ENCODE measurements around the gene TTC38.
A peak's percentile ranks its signal among the peaks of the same experiment; 100 is the strongest.
"Not testable (repeated sequence)": the region's sequence is repeated elsewhere in the genome, so short reads cannot be mapped to it uniquely, and the experiment has no call there.

TTC38 gene

DNA sequence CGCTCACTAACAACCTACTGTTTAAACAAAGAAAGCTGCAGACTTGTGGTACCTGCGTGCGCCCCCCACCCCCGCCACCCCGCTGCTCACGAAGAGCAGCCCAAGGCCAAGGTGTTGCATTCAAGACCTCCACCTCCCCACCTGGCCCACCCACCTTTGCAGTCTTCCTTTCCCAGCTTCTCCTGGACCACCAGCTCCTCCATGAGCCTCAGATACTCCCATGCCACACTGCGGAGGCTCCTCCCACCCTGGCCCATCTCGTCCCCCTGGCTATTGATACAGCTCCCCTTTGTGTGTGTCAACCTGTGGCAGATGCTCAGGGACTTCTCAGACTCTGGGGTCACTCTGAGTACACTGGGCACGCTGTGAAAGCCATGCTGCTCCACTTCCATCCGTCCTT is 21.6 kb upstream of the TTC38 start:
- no peak for DNase-seq (ENCODE audit: low read depth)

DNA sequence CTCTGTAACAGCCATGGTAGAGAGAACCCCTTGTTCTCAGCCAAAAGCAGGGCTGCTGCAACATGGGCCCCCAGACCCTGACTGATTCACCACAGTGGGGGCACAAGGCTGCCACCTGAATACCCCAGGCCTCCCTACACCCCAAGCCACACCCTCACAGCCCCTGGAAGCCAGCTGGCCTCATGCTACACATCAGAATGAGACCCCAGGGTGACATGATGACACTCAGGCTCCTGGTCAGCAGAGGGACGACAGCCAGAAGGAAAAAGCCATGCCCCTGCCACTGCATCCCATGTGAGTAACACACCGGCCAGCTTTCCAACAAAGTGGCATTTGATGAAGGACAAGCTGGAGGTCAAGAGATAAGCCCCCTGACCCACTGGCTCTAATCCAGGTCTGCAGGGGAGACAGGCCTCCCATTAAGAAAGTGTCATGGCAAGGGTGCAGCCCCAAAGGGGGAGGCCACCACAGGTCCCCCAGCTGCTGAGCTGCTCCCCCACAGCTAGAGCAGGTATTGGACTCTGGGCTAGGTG is 20.3 kb upstream of the TTC38 start:
- no peak for DNase-seq (ENCODE audit: low read depth)

DNA sequence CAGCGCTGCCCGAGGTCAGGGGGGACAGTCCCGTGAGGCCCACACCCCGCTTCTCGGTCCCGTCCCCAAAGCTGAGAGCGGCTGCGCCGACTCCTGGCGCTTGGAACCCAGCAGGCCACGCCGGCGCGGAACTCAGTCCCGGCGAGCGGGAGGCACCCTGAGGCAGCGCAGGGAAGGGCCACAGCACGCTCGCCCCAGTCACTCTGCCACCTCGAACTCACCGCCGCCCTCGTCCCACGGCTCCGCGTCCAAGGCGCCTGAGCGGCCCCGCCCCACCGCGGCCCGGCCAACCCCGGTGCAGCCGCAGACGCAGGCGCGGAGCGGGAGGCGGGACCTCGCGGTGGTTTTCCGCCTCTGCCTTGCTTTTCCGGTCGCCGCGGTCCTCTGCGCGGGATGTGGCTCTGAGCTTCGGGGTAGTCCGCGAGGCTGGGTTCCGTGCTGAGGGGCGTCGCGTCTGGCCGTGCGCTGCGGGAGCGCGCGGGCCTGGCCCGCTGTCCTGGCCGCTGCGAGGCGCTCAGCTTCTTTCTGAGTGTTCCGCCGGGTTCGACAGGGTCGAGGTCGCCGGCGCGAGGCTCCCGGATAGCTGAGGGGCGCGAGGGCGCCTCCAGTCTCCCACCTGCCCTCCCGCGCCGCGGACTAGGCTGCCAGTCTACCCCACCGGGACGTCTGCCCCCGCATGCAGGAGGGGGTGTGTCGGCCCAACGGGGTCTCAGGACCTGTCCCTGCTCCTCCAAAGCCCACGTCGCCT is 17.6 kb upstream of the TTC38 start, which contains the start of gene CDPF1:
Gene CDPF1 (minus strand): TSS at position 259 of the 748 bp plus-strand sequence. CDS start 2,009 bp downstream, outside the sequence.
- DNase-seq (ENCODE audit: low read depth) = peak; percentile 85

DNA sequence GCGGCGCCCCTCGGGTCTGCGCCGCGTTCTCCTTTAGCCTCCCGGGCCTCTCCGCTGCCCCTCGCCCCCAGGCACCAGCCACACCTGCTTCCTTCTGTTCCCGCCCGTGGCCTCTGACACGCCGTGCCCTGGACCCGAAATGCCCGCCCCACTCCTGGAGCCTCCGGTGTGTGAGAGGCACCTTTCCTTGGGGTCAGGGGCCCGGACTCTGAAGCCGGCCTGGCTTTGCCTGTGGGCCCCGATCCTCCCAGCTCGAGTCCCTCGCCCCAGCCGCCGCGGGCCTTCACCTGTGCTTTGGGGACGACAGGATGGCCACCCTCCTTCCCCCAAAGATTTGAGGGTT is 17.1 kb upstream of the TTC38 start:
- DNase-seq (ENCODE audit: low read depth) = no peak

DNA sequence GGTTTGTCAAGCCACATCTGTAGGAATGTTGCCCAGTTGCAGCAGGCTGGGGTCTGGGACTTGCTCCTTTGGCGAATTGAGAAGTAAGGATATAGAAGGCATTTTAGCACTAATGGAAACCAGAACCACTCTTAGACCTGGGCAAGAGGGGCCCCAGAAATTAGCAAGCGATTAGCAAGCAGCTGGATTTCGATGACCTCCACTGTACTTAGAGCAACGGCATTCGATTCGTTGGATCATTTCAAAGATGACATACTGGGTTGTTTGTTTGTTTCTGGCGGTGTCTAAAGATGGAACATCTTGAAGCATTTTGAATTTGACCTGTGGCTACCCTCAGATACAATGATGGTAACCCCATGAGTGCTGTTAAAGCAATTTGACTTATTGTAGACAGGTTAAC is 16.5 kb upstream of the TTC38 start:
- no peak for DNase-seq (ENCODE audit: low read depth)

DNA sequence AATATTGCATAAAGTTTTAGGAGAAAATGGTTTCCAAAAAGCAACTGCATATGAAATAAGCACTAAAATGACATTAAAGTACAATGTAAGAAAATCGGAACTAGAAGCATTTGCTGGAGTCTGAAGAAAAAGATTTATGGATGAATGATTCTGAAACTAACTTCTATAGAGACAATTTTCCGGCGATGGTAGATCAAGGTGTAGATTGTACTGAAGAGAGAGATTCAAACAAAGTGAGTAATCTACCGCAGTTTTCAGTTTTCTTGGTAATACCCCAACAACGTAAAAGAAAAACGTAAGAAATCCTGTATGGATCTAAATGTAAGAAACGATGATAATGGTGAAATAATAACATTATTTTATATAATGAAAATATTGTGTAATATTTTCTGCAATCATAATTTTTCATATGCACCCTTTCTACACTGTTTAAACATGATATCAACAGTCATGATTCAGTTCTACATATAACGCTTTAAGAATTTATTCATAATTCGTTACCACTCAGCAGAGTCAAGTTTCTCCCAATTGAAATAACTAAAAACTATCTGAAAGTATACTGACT is 15.9 kb upstream of the TTC38 start:
- DNase-seq (ENCODE audit: low read depth) = no peak

DNA sequence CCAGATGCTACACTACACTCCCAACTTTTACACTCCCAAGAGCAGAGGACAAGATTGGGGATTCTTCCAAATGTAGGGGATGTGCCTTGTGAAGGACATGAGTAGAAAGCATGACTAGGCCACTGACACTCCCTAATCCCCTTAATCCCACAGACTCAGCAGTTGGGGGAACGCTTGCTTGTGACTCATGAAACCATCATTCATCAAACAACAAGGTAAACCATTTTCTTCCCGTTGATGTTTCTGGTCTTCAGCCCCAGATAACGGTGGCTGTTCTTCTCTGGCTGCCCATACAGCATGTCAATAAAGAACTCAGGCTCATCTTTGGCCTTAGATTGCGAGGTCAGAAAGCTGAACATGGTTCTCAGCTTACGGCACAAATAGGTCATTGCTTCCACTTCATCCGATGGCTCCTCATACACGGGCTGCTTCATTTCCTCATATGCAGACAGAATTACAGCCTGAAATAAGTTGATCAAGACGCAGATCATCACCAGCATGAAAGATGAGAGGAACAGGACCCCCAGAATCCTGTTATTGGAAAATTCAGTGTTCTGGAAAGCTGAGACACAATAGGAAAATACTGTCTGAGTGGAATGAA is 11.3 kb upstream of the TTC38 start:
- no peak for DNase-seq (ENCODE audit: low read depth)

DNA sequence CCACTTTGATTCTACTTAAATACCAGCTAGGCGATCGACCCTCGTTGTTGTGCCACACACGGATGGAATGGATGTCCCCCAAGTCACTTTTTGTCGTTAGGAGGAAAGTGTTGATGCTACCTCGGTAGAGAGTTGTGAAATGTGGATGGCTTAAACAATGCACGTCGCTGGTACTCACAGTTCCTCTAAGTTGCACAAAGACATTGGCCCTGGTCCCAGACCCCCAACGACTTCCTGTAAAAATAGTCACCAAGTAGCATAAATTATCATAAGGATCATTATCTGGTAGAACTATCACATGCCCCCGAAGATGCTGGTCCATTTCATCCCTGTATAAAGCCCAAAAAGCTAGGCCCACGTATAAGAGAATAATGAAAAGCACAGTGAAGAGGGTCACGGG is 8.4 kb upstream of the TTC38 start:
- no peak for DNase-seq (ENCODE audit: low read depth)

DNA sequence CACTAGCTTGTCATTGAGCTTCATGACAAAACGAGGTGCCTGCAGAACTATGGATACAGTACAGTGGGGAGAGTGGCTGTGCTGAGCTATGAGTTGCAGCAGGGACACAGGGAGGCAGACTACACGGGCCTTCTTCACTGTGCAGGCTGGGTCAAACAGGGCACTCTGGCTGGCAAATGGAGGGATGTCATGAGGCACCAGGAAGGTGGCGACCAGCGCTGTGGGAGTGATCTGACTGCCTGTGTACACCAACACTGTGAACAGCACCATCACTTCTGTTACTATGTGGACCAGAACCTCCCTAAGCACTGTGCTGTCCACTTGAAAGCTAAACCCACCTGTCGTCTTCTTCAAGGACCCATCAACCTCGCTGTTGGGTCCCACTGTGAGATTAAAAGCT is 7.8 kb upstream of the TTC38 start:
- no peak for DNase-seq (ENCODE audit: low read depth)

DNA sequence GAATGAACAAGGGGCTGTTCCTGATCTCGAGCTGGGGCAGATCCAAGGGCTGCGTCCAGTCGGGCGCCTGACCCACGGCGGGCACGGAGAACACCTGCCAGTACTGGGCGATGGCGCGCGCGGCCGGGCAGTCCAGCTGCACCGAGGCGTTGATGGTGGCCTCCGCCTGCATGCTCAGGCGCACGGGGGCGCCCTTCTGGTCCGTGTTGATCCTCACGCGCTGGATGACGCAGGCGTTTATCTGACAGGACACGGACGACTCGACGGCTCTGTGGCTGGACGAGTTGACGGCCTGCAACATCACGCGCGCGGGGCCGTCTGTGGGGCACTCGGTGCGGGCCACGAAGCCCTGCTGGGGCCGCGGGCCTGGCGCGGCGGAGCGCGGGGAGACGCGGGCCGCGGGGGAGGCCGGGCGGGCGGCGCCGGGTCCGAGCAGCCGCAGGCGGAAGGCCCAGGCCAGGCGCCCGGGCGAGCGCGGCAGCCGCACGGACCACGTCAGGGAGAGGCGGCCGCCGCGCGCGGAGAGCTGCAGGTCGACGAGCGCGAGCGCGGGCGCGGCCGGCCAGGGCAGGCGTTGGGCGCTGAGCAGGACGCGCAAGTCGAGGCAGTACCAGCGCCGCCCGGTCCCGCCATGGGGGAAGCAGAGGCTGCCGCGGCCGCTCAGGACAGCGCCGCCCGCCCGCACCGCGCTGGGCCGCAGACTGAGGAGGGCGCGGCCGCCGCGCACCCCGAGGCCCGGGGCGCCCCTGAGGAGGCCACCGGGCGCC is 5.2 kb upstream of the TTC38 start:
- DNase-seq (ENCODE audit: low read depth) = no peak

DNA sequence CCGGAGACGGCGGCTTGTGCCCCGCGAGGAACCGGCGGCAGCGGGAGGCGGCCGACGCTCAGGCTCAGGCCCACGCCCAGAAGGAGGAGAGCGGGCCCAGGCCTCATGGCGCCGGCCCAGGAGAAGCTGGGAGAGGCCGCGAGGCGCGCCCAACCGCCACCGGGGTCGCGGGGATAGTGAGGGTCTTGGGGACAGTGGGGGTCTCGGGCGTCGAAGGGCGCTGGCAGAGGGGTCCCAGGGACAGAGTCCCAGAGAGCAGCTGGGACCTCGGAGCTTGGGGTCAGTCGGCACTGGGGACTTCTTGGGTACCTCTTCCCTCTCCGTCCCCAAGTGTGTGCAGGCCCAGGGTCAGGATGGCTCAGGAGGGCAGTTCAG is 4.6 kb upstream of the TTC38 start, which contains the start of gene PKDREJ:
Gene PKDREJ (minus strand): TSS at position 128 of the 375 bp plus-strand sequence. CDS start 21 bp downstream, at position 107.
- DNase-seq (ENCODE audit: low read depth) = no peak

DNA sequence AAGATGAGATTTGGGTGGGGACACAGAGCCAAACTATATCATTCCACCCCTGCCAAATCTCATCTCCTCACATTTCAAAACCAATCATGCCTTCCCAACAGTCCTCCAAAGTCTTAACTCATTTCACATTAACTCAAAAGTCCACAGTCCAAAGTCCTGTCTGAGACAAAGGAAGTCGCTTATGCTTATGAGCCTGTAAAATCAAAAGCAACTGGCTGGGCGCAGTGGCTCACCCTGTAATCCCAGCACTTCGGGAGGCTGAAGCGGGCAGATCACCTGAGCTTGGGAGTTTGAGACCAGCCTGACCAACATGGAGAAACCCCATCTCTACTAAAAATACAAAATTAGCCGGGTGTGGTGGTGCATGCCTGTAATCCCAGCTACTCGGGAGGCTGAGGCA is 3.3 kb upstream of the TTC38 start:
- DNase-seq (ENCODE audit: low read depth) = not testable (repeated sequence)

DNA sequence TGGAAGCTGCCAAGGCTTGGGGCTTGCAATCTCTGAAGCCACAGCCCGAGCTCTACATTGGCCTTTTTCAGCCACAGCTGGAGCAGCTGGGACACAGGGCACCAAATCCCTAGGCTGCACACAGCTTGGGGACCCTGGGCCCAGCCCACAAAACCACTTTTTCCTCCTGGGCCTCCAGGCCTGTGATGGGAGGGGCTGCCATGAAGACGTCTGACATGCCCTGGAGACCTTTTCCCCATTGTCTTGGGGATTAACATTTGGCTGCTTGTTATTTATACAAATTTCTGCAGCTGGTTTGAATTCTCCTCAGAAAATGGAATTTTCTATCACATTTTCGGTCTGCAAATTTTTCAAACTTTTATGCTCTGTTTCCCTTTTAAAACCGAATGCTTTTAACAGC is 2.2 kb upstream of the TTC38 start:
- DNase-seq (ENCODE audit: low read depth) = not testable (repeated sequence)

DNA sequence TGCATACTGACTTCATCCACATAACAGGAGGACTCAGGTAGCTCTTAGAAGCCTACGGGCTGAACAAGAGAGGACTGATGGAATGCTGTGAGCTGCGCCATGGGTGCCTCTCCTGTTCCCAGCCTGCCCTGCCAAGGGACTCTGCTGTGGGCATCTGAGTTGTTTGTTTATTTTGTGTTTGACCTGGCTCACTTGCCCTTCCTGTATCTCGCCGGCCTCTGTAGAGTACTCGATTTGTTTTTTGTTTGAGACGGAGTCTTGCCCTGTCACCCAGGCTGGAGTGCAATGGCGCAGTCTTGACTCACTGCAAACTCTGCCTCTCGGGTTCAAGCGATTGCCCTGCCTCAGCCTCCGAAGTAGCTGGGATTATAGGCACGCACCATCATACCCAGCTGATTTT is 1.8 kb downstream of the TTC38 start:
- DNase-seq (ENCODE audit: low read depth) = no peak

DNA sequence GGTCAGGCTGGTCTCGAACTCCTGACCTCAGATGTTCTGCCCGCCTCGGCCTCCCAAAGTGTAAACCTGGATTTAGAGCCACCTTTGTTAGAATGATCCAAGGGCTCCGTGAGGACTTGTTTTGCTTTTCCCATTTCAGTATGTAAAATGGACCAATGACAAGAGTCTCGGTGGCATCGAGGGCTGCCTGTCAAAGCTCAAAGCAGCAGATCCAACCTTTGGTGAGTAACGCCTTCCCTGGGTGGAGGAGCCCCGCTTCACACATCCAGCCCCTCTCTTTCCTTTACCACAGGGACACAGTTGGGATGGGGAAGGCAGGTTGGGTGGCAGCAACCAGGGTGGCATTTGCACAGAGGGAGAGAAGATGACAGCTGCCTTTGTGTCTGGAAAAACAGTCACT is 4.4 kb downstream of the TTC38 start:
- DNase-seq (ENCODE audit: low read depth) = no peak

DNA sequence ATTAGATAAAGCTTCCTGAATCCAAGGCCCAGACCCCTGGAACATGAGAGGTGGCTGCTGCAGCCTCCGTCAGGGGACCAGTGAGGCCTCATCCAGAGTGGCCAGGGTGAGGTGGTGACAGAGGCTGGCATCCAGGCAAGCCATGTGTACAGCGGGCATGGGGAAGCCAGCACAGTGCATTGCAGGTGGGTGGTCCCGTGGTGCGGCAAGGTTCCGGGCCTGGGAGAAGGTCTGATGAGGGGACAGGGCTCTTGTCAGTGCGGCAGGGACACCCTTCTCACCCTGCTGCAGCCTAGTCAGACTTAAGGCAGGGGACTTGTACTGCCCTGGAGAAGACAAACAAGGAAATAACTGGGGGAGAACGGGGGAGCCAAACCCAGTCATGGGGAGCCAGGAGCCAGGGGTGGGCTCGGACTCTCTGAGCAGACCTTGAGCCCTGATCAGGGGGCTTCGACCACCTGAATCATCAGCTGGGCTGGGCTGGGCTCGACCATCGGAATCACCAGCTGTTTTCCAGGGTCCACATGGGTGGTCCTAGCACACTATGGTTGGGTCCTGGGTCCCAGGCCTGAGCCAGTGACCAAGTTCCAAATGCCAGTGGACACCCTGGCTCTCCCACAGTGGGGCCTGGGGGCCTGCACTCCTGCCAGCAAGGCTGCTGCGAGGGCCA is 5.1 kb downstream of the TTC38 start:
- DNase-seq (ENCODE audit: low read depth) = no peak

DNA sequence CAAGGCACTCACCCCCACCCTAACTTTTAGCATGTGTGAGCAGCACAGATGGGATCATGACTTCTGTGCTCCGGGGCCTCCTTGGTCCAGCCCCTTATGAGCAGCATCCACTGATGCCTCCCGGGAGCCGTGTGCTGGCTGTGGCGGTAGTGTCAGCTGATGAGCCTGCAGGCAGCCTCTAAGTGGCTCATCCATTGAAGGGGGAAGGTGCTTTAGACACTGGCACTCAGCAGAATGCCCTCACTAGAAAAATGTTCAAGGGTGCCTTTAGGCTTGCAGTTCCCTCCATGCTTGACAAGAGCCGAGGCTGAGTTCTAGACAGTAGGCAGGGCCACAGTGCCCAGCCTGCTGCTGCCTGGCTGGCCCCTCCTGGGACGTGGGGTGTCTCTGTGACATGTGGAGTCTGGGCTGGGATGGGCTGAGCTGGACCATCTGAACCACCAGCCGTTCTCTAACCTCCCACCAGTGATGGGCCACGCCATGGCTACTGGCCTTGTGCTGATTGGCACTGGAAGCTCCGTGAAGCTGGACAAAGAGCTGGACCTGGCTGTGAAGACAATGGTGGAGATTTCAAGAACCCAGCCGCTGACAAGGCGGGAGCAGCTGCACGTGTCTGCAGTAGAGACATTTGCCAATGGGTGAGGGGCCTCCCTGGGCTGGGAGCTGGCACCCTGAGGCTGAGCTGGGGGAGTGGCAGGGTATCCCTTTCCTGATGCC is 5.8 kb downstream of the TTC38 start:
- no peak for DNase-seq (ENCODE audit: low read depth)

DNA sequence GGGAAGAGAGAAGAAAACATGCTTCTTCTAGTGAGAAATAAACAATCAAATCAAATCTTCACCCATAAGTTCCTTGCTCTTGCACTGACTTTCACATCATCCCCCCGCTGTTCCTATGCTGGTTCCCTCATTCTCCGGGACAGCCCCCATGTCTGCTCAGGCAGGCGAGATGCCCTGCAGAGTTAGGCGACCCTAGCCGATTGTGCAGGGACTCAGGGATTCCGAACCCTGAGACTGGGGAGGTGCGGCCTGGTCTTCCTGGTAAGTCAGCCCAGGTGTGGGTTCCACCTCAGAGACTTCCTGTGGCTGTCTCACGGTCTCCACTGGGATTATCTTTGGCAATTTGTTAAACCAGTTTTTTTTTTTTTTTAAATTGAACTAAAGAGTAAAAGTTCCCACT is 6.6 kb downstream of the TTC38 start:
- no peak for DNase-seq (ENCODE audit: low read depth)

DNA sequence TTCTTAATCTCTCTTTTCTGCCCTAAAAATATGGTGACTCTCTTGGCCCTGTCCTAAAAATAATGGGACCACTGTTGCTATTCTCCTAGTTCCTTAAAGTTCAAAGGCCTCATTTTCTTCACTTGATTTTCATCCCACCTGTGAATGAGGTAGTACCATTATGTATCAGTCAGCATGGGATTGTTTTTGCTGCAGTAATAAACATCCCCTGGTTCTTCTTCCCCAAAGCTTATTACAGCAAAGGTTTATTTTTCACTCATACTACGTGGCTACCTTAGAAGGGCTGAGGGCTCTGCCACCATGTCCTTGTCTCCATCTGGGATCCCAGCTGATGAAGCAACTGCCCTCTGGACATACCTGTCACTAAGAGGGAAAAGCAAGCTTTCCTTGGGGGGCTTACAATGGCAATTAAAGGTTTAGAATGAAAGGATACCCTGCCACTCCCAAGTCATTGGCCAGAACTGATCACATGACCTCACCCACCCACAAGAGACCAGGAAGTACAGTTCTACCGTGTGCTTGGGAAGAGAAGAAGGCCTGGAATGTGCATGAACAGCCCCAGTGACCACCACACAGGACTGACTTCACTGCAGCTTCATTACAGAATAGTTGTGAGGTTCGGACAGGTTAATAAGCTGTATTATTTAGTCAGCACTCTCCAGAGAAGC is 7.8 kb downstream of the TTC38 start:
- DNase-seq (ENCODE audit: low read depth) = no peak

DNA sequence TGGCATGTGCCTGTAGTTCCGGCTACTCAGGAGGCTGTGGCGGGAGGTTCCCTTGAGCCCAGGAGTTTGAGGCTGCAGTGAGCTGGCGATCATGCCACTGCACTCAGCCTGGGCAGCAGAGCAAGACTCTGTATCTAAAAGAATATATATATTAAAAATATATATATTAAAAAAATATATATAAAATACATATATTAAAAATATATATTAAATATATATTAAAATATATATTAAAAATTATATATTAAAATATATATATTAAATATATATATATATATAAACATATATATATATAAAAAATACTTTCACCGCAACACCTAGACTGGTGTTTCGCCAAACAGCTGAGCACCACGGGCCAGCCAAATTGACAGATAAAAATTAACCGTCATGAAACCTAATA is 8.8 kb downstream of the TTC38 start:
- no peak for DNase-seq (ENCODE audit: low read depth)
